SIG-M5 (cell line): ENCODE results near the gene USH2A.

ENCODE experiments used
- DNase-seq: peaks from one replicate; lab custom pipeline; 2025; lab: John Stamatoyannopoulos, UW

USH2A gene

DNA sequence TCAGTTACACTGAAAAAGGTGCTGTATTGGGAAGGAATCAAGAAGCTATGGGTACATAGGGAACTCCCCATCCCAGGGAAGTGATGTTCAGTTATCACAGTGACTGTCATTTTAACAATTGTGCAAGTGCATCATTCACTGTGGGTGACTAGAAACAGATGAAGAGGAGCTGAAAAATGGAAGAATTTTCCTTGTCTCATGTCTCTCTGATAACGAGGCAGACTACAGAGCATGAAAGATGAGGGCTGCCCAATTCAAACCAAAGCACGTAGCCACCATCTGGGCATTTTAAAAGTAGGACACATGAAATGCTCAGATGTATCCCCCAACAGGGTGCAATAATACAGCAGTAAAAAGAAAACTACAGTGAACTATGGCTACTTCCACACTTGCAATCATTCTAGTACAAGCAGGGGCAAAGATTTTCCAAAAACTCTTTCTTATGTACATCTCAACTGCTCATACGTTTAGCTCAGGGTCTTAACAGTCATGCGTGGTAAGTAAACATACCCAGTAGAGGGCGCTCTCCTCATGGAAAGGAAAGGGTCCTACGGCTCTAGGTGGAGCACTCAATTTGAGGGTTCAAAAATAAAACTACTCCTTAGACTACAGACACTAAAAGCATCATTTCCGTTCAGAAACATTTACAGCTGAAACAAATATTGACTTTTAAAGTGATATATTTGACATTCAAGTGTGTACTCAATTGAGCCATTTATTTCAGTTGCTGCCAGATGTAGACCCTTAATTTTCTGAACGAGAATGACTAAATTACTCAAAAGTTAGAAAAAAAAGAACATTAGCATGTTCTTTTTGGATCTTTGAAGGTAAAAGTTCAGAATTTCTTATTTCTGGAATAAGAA is 713.0 kb downstream of the USH2A start:
- DNase-seq, result no peak

DNA sequence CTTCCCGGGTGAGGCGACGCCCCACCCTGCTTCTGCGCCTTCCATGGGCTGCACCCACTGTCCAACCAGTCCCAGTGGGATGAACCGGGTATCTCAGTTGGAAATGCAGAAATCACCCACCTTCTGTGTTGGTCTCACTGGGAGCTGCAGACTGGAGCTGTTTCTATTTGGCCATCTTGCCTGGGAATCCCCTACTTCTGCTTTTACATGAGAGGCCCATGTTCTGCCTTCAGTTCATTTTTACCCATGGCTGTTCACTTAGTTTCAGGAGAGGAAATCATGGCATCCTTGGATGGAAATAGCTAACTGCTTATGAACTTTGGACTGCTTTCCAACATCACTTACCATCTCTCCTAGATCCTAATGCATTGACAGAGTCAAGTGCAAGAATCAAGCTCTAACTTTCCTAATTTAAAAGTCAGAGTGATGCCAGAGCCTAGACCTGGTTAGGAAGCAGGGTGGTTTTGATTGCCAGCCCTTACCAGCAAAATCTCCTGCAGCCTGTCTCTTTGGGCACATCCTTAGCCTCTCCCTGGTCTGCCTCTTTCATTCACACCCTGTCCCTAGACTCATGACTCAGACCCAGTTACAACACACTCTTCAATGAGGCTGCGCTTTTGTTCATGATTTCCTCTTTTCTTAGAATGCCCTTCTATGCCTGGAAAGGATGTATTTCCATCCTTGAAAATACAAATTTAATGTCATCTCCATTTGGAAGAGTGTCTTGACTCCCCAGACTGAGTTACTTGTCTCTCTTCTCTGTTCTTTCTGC is 719.0 kb downstream of the USH2A start:
- DNase-seq, result peak; percentile 39

DNA sequence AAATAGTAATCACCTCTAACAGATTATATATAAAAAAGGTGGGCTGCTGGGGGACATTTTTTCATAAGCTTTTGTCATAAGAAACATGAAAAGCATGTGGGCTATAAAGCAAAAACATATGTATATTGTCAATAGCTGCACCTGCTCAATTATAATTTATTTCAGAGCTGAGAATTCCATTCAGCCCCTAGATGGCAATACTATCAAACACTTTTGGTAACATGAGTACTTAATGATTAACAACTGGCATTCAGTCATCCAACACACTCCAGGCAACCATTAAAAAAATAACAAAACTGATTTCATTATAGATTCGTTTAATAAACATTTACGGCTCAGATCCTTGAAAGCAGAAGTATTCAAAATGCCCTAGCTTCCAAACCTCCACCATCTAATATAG is 741.0 kb downstream of the USH2A start:
- DNase-seq, result no peak

DNA sequence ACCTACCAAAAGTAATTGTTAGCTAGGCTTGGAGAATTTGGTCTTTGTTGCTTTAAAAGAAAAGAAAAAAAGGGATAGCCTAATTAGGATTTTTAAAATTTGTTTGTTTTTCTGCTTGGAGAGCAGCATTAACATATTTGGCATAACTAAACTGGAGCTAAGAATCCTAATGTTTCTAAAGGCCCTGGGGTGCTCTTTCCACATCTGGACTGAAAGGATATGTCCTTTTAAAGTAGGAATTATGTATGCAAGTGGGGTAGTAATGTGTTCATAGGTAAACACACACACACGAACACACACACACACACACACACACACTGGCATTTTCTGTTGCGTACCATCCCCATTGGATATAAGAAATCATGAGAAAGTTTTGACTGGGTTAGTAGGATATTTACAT is 742.2 kb downstream of the USH2A start:
- DNase-seq, result no peak

DNA sequence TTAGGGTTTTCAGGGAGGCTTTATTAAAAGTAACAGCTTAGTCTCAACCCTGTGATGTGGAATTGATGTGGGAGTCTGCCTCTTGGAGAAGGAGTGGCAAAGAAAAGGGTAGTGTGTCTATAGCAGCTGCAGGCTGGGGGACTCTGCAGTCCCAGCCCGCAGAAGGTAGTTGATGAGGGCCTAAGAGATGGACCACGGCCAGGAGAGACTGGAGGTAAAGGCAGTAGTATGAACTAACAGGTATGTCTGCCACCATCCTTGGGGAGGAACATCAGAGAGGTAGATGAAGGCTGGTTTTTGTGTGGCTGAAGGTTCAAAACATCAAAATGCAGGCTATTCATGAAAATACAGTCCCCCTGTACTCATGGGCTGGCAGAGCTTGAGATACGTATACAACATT is 744.0 kb downstream of the USH2A start:
- no peak for DNase-seq

DNA sequence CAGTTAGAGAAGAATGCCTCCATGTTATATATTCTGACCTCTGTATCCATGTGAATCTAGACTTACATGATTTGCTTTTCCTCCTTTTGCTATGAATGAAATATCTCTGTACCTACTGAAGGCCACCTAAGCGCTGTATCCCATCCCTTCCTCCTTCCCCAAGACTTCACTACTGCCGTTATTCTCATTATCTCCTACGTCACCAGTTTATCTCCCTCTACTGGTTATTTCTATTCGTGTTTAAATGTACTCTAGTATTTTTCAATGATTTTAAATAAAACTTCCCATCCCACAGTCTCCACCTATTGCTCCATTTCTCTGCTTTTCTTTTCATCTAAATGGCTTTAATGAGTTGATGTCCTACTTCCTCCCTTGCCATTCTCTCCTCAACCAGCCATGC is 746.1 kb downstream of the USH2A start:
- no peak for DNase-seq

DNA sequence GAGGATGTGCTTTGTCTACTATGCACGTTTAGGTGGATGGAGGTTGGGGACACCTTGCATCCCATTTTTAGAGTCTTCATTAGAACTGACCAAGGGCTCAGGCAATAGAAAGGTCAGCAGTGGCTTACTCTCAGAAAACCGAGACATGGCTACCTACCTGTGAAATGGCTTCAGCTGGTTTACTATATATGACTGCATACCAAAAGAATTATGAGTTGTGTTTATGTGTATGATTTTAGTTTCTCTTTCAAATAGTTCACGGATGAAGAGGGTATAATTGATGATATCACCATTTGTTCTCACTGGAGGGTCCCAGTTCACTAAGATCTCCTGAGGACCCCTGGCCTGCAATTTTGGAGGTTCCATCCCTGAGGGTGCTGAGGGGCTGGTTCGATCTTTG is 749.3 kb downstream of the USH2A start:
- no peak for DNase-seq

DNA sequence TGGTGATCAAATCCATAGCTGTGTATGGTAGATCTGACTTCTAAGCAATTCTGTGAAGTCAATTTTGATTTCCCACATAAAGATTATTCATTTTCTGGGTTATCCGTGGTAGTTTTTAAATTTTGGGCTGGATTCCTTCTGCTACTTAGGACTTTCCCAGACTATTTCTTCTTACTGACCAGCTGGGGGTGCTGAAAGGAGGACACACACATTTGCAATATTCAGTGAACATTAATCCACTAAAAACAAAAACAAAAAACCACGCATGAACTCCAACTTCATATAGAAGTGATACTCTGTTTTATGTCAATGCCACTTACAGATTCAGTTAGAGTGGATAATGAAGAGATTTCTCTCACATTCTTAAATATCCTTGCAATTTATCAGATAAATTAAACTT is 750.8 kb downstream of the USH2A start:
- no peak for DNase-seq

DNA sequence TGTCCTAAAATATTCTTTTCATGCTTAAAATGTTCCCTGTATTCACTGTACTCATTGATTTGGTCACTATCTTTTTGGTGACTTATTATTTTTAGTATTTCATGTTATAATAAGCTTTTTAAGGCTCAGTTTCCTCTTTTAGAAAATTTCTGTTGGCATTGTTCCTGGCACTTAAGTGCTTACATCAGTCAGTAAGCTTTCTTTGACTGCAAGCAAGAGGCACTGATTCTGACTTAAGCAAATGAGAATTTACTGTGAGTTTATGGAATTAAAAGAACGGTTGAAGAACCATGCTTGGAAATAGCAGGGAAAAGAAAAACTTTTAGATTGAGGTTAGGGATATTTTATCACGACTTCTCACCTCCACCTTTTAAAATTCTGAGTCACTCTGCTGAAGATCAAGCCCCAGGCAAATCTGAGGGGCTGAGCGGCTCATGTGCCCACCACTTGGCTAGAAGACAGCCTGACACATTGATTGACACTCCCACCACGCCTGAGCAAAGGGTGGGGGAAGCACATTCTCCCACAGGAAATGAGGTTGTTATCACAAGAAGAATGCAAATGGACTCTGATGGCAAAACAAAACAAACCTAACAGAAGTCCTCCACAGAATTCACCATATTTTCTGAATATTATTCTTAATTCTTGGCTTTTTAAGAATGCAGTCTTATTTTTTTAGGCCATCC is 753.3 kb downstream of the USH2A start:
- no peak for DNase-seq

DNA sequence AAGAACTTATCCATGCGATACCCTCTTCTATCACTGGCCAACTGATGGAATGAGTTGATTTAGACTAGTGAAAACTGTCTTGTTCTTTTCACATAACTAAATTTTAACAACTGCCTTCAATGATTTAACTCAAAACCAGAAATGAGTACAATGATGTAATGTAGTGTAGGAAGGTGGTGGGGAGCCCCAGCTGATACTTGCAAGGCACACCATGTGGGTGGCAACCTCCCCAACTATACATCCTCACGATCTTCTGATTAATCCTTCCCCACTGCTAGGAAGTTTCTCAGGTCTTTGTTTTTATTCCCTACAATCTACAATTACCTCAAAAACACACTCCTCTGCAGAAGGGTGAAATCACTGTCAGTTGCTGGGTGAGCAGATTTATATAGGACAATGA is 755.5 kb downstream of the USH2A start:
- DNase-seq, result no peak

DNA sequence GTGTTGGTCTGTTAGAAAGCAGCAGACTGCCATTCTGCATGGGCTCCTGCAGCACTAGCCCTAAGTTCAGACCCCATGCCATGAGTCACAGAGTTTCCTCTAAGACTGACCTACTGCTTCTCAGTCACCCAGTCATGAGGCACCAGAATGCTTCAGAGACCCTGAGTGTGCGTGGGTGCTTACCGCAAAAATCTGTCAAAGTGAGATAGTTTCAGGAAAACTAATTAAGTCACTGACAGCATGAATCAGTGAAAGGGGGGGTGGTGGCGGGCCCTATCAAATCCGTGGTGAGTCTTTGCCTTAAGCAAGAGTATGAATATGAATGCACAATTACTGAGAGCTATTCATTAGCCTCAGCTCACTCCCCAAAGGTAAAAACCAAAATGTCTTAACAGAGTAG is 758.0 kb downstream of the USH2A start:
- no peak for DNase-seq

DNA sequence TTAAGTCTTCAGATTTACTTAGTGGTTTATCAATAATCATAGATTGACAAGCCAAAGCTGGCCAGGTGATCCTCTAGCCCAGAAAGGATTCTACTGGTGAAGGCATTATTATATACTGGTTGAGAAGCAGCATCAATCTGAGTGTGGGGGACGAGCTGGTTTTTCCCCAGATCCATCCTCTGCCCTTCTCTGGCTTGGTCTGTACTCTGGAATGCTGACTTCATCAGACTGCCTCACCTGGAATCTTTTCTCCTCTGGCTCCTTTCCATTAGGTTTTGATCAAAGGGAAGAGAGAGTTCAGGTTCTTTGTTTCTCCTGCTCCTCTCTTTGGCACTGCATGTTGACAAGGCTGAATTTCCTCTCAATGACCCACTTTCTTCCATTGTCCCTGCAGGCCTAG is 762.2 kb downstream of the USH2A start:
- DNase-seq, result no peak

DNA sequence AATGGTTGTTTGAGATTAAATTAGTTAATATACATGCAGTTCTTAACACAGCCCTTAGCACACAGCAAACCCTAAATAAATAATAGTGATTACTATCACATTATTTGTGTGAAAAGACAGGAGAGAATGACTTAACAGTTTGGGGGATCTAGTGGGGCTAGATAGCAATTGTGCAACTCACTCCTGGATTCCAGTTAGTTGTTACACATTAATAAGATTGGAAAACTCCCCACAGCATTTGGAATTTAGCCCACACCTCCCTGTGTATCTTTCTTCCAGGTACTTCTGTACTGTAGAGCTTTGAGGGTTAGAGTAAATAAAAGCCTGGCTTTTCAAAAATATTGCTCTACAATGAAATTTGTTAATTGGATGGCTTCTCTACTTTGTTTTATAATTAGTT is 763.0 kb downstream of the USH2A start:
- no peak for DNase-seq

DNA sequence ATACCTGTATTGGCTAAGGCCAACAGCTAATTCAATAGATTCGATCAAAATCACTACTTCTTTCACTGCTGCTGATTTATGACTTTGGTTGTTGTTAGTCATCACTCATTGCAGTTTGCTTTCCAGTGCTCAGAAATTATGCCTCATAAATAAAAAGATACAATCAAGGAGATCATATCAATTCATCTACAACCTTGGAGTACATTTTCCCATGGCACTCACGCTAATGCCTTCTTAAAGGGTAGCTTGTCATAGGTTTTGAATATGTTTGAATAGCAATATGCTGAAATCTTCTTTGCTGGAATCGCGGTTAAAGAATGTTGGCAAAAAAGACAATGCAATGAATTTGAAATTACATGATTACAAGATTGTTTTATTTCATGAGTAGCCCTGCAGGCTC is 766.2 kb downstream of the USH2A start:
- no peak for DNase-seq

DNA sequence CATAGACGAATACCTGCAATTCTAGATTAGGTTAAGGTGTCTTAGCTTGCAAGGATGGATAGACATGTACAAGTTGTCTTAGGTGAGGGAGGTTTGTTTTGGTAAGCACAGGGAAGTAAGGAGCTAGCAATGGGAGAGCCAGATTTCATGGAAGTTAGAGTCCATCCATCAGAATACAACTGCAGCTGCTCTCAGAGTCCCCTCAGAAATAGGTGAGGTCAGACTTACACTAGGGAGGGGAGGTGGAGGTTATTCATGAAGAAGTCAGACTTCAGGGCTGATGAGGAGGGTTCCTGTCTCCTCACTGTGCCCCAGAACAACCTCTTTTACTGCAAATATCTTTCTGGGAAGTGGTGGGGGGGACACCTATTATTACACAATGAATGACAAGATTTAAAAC is 770.9 kb downstream of the USH2A start:
- DNase-seq, result no peak

DNA sequence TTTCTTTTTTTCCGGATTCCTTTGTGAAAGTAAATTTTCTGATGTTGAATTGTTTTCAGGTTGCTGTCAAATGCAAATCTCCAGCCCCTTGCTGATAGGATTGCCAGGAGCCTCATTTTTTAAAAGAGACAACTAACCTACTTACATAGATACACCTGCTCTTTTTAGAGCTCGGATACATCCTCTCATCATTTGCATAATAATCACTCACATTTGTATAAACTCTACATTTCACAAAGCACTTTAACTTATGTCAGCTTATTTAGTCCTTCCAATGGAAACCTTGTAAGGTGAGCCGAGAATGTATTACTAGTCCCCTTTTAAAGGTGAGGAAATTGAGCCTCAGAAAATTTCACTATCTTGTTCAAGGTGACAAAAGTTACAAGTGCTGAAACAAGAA is 771.4 kb downstream of the USH2A start:
- DNase-seq, result no peak

DNA sequence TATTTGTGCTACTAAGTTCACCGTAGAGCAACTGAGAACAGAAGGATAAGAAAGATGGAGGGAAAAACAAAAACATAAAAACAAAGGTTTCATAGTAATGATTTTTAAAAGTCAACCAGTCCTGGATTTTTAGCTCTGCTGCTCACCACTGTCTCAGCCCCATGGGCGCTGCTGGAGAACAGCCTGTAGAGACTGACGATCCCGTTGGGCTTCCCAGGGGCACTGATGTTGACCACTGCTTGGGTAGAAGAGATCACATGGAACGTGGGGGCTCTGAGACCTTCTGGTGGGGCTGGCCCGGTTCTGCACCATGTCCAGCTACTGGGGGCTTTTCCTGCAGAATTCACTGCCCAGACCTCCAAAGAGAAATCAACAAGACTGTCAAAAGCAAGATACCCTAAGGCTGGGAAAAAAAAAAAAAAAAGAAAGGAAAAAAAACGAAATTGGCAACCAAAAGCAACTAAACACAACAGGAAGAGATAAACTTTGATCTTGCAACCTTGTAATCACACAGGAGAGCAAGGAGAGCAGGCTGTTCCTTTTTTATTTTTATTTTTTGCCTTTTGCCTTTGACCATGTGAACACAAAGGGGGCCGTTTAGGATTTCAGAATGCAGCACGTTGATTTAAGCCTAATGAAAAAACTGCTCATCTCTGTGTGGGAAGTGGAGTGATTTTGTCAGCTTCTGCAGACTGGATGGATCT is 772.6 kb downstream of the USH2A start:
- DNase-seq, result no peak

DNA sequence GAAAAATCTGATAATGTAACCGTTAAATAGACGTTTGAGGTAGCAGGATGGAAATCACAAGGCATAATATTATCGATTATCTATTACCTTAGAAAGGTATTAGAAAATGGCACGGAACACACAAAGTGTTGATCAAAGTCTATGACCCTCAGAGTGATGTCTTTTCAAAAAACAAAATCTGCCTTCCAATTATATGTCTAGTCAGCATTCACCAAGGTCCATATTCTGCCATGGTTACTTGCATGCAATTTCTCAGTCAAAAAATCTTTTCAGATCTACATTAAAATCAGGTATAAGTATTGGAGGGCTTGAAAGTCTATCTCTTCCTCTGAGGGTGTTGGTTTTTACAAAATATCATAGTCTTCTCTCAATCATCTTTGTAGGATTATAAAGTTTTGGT is 774.3 kb downstream of the USH2A start:
- no peak for DNase-seq

DNA sequence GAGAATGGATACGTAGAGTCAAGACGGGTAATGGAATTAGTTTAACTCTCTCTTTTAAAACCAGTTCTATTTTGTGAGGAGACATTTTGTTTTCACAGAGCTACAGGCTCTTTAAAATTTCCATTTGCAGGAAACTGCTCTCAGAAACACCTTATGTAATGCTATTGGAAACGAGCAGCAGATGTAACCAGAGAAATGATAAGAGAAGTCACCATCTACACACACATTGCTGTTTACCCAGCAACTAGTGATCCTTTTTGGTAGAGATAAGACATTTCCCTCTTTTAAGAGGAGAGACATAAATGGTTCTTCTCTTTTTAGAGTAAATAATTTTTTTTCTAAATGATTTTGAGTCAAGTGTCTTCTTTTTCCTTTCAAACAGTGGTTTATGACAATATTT is 775.5 kb downstream of the USH2A start:
- no peak for DNase-seq

DNA sequence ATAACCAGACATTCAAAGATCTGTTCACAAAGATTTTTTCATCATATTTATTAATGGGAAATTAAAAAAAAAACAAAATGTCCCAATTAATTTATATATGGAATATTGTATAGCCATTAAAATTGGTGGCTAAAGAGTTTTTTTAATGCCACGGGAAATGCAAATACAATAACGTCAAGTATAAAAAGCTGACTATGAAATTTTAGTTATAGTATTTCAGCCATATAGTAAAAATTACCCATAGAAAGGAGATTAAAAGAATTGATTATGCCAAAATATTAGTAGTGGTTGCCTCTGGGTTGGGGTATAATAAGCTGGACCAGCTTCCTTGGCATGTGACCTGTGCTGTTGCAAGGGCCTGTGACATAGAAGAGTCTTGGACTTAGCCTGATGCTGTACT is 777.4 kb downstream of the USH2A start:
- DNase-seq, result no peak

DNA sequence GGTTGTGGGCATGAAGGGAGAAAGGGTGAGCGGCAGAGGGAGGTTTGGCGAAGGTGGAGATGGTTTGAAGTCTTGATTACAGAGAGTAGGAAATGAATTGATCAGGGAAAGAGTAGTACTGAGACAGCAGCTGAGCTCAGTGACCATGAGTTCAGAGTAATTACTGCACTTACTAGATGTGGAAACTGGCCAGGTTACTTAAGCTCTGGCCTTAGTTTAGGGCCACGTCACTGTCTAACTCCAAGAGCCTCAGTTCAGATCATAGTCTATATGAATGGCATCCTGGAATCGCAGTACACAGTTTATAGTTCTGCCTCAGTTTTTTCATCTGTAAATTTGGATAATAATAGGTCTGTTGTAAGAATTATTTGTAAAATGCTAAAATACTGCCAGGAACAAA is 778.1 kb downstream of the USH2A start:
- no peak for DNase-seq

DNA sequence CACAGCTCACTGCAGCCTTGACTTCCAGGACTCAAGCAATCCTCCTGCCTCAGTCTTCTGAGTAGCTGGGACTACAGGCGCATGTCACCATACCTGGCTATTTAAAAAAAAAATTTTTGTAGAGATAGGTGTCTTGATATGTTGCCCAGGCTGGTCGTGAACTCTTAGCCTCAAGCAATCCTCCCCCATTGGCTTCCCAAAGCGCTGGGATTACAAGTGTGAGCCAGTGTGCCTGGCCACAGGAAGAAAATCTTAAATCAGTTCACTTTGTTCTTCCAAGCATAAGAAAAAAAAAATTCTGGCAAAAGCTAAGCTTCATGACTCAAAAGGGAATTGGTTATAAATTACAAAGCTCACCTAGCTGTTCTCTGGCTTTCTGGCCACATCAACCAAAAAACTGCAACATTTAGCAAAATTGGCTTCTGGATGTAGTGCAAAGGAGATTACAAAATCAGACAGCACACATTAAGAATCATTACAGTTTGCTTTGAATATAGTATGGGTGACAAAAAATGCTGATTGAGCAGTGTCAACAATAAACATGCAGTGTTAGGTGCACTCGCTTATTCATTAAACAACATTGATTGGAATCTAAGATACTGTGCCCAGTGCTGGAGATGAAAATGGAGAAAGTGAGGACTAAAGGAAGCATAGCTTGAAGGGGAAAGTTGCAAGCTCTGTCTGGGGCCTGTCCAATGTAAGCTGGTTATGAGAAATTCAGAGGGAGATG is 779.5 kb downstream of the USH2A start:
- no peak for DNase-seq
